Measurements from ENCODE around the gene SMG9.
A peak's percentile ranks its signal among the peaks of the same experiment; 100 is the strongest.

Gene SMG9

GRCh38 chr19:43721469-43722048 lies 33.2 kb downstream of the SMG9 start:
- DNase-seq, result no peak

DNA sequence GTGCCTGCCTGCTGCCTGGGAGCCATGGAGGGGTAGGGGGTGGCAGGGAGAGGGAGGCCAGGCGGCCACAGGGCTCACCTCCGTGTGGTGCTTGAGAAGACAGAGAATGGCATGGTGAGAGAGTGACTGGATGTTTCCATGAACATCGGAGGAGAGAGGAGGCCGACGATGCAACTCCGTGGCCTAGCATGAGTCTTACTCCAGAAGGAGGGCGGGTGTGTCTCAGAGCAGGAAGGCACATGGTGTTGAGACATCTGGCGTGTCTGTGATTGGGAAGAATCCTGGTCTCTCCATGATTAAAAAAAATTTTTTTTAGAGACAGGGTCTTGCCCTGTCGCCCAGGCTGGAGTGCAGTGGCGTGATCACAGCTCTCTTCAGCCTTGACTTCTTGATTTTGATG lies 33.8 kb downstream of the SMG9 start:
- no peak for DNase-seq

DNA sequence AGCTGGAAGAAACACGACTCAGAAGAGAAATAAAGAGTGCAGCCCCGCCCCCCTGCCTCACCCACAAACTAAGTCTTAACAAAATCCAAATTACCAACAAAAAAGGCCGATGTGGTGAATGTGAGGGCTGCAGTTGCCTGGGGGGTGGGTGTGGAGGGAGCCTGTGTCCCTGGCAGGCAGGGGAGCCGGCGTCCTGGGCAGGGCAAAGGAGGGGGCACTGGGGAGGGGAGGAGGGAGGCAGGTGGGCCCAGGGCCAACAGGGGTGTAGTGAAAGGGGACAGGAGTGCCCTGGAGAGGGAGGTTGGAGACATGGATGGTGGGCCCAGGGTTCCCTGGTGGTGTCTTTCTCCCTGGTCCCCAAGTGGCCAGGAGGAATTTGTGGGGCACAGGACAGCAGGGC lies 34.8 kb downstream of the SMG9 start:
- DNase-seq, result no peak

- no peak for DNase-seq
Measured at GRCh38 chr19:43719378-43719868, 35.3 kb downstream of the SMG9 start.

GRCh38 chr19:43718627-43719377 lies 36.0 kb downstream of the SMG9 start:
- DNase-seq, result no peak

GRCh38 chr19:43715776-43716175 lies 39.0 kb downstream of the SMG9 start, which contains the start of gene IRGC:
IRGC (plus strand) TSS chr19:43716076; CDS start chr19:43718559, 2,483 bp downstream.
- DNase-seq, result no peak

DNA sequence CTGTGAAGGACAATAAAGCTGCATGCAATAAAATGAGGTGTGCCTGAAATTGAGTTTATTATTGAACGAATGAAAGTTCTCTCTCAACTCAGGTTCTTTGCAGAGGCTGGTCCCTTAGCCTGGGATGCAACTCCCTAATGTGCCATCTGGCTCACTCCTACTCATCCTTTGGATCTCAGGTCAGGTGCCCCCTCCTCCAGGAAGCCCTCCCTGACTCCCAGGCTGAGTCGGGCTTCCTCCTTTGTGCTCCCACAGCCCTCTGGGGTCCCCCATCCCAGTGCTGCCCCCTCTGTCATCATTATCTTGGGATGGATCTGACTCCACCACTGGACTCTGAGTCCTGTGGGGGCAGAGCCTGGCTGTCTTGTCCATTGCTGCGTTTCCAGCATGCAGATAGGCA lies 41.6 kb downstream of the SMG9 start:
- no peak for DNase-seq

DNA sequence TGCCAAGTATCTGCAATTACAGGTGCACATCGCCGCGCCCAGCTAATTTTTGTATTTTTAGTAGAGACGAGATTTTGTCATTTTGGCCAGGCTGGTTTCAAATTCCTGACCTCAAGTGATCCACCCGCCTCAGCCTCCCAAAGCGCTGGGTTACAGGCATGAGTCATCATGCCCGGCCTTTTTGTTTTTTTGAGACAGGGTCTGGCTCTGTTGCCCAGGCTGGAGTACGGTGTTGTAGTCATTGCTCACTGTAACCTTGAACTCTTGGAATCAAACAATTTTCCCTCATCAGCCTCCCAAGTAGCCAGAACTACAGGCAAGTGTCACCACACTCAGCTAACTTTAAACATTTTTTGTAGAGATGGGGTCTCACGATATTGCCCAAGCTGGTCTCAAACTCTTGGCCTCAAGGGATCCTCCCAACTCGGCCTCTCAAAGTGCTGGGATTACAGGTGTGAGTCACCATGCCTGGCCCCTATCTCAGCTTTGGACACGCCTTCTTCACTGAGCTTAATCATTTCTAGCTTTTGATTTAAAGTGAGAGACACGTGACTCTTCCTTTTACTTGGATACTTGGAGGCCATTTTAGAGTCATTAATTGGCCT lies 42.9 kb downstream of the SMG9 start:
- DNase-seq, result no peak

DNA sequence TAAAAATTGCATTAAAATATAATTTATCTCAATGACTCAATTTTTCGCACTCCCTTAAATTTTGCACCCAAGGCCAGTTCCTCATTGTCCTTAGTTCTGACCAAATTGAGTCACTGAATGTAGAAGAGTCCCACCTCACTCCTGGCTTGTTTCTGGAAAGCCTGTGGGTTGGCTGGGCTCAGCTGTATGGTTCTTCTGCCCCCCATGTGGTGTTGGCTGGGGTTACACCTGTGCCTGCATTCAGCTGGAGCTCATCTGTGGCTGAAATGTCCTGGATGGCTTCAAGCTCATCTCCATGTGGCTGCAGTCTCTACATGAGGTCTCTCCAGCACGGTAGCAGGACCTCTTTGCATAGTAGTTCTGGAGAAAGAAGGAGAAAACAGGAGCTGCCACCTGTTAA lies 46.0 kb downstream of the SMG9 start:
- DNase-seq, result no peak

GRCh38 chr19:43707158-43707712 lies 47.5 kb downstream of the SMG9 start:
- no peak for DNase-seq

GRCh38 chr19:43705729-43706128 lies 49.0 kb downstream of the SMG9 start:
- DNase-seq, result no peak

DNA sequence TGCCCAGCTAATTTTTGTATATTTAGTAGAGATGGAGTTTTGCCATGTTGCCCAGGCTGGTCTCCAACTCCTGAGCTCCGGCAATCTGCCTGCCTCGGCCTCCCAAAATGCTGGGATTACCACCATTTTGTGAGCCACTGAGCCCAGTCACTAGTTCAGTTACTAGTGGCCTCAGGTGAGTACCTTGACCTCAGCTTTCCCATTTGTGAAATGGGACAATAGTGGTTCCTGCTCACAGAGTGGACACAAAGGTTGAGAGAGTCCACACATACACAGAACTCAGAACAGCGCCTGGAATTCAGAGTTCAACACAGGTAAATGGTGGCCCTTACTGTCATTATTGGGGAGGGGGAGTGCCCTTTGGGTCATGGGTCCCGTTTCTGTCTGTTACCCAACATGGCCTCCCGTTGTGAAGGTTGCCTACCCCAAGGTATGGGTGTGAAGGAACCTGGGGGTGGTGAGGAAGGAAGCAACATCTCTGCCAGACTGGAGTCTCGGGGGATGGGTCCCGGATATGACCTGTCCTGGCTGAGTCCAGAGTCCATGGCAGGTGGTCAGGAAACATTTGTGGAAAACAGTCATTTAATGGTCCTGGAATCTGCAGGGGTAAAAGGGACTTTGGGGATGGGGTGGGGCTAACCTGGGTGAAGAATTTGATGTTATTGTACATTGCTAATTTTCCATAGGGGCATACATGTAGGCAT lies 50.6 kb downstream of the SMG9 start:
- no peak for DNase-seq

GRCh38 chr19:43700395-43701000 lies 54.3 kb downstream of the SMG9 start:
- DNase-seq, result peak; percentile 44

GRCh38 chr19:43699506-43700394 lies 55.0 kb downstream of the SMG9 start:
- DNase-seq, result no peak

DNA sequence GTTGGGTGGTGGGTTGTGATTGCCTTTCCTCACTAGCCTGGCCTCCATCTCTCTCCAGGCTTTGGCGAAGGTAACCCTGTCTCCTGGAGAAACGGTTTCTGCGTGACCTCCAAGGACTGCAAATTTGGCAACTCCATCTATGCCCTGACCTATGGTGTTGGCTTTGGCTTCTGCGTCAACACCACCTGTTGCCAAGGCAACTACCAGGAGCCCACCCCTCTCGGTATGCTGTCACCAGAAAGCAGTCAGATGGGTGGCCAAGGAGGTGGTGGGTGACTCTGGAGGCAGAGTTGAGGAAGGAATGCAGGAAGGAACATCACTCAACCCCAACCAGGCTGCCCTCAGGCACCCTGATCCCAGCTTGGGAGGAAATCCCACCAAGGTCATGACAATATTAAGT lies 57.5 kb downstream of the SMG9 start:
- no peak for DNase-seq

- no peak for DNase-seq
Measured at GRCh38 chr19:43695985-43696704, 58.6 kb downstream of the SMG9 start.

DNA sequence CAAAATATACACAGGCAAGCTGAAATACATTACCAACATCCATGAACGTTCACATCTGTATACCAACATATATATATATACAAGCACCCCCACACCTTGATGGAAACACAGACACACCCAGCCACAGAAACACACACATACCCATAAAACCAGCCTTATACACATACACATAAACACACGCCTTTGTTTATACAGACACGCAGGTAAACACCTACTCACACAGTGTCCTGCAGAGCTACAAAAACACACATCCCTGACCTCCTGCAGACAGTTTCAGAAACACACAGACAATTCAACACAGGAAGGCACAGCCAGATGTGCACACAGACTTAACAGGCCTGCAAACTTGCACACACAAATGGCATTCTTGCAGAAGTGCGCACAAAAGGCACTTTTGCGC lies 60.2 kb downstream of the SMG9 start:
- DNase-seq, result no peak

- no peak for DNase-seq
Measured at GRCh38 chr19:43692877-43693276, 61.9 kb downstream of the SMG9 start.

DNA sequence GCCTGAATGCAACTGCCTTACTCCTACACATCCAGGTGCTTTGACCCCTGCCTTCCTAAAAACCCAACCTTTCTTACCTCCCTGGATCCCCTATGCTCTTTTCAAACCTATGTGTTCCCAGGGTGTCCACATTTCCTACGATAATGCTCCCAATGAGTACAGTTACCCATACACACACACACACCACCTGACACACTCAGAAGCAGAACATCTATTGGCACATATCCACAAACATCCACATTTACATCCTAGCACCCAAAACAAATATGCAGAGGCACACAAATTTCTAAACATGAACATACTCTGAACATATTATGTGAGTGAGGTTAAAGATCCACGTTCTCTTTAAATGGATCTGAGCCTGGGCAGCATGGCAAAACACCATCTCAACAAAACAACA lies 62.4 kb downstream of the SMG9 start:
- DNase-seq, result no peak

- no peak for DNase-seq
Measured at GRCh38 chr19:43691755-43692154, 63.0 kb downstream of the SMG9 start.

GRCh38 chr19:43690890-43691289 lies 63.9 kb downstream of the SMG9 start:
- no peak for DNase-seq

All from midbrain (tissue), 1 donor.